ENCODE data around the gene PRXL2C.

DNA sequence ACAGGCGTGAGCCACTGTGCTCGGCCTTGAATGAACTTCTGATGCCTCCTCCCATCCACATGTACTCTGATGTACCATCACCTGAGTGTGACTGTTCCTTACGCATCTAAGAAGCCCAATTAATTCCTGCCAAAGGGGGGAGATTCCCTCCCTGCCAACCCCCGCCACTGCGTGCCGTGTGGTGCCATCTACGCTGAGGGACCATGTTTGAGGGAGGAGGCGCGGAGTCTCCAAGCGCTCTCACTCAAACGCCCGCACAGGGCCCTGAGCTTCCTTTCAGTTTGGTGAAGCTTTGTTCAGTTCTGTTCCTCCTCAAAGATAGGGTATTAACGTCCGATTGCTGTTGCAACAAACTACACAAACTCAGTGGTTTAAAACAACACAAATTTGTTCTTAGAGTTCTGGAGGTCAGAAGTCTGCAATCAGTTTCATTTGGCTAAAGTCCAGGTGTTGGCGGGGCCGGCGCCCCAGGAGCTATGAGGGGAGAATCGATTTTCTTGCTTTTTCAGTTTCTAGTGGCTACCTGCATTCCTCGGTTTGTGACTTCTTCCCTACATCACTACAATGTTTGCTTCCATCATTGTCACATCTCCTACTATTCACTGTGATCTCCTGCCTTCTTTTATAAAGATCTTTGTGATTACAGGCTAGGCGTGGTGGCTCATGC, 13.9 kb upstream of the PRXL2C start:
- TF ChIP-seq, protein P1, sequence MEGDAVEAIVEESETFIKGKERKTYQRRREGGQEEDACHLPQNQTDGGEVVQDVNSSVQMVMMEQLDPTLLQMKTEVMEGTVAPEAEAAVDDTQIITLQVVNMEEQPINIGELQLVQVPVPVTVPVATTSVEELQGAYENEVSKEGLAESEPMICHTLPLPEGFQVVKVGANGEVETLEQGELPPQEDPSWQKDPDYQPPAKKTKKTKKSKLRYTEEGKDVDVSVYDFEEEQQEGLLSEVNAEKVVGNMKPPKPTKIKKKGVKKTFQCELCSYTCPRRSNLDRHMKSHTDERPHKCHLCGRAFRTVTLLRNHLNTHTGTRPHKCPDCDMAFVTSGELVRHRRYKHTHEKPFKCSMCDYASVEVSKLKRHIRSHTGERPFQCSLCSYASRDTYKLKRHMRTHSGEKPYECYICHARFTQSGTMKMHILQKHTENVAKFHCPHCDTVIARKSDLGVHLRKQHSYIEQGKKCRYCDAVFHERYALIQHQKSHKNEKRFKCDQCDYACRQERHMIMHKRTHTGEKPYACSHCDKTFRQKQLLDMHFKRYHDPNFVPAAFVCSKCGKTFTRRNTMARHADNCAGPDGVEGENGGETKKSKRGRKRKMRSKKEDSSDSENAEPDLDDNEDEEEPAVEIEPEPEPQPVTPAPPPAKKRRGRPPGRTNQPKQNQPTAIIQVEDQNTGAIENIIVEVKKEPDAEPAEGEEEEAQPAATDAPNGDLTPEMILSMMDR (conservative IDR thresholded peaks at IDR 0.05; ENCODE audit: low read depth, low read length): no peak
- TF ChIP-seq EZH2 (IDR thresholded peaks at IDR 0.05; ENCODE audit: low read length, unreplicated experiment): no peak
